Measurements from ENCODE around the gene MRPS27. TPM values are rescaled to one million over a fixed set of nuclear protein-coding genes. Genes with fewer than 3 reads are reported as not detected.

Gene MRPS27
- polyA plus RNA-seq, 2 of the 4 experiments (the other 2 are of a cell fraction) = 81.0 to 141 TPM

- Histone ChIP-seq H3K4me3 (no peak overlapping the region), H3K9me3 (no peaks in the 10 kb centered on the region), H3K4me1 (peaks cover 11% of the 10 kb centered on the region), H3K27ac (no peak overlapping the region), H3K4me2 (no peak overlapping the region)
- WGBS (ENCODE audit: missing lambda C conversion rate) = 91% methylated on average over 3 of the region's 3 CpGs
- TF ChIP-seq ELK1 (IDR thresholded peaks at IDR 0.05; ENCODE audit: low read depth, low read length) = no peak
- no peak for TF ChIP-seq ZNF302 (CRISPR knock-in tag; IDR thresholded peaks at IDR 0.05)
- no peak for TF ChIP-seq FOSB (CRISPR knock-in tag; IDR thresholded peaks at IDR 0.05)
- TF ChIP-seq CHD4 (IDR thresholded peaks at IDR 0.05; ENCODE audit: borderline replicate concordance) = no peak
- no peak for TF ChIP-seq ESRRA (IDR thresholded peaks at IDR 0.05; ENCODE audit: borderline replicate concordance, low read length)
- TF ChIP-seq HOXB13 (CRISPR knock-in tag; IDR thresholded peaks at IDR 0.05; ENCODE audit: low read depth) = no peak
- no peak for TF ChIP-seq POLR2AphosphoS2 (conservative IDR thresholded peaks at IDR 0.05; ENCODE audit: low read length)
- TF ChIP-seq MYC (IDR thresholded peaks at IDR 0.05; ENCODE audit: borderline replicate concordance, low read length) = no peak
- TF ChIP-seq RFX5 (IDR thresholded peaks at IDR 0.05) = no peak
- no peak for TF ChIP-seq BHLHE40 (IDR thresholded peaks at IDR 0.05; ENCODE audit: low read depth, low read length)
- no peak for TF ChIP-seq CBX2 (IDR thresholded peaks at IDR 0.05; ENCODE audit: borderline replicate concordance, low read depth)
- TF ChIP-seq RAD21 (conservative IDR thresholded peaks at IDR 0.05 in 1 of 2, IDR thresholded peaks at IDR 0.05 in 1 of 2) = no peak
- no peak for TF ChIP-seq TFCP2L1 (CRISPR knock-in tag; IDR thresholded peaks at IDR 0.05)
- TF ChIP-seq TP53 (CRISPR knock-in tag; IDR thresholded peaks at IDR 0.05) = no peak
- no peak for TF ChIP-seq HES2 (IDR thresholded peaks at IDR 0.05)
- TF ChIP-seq PHF8 (IDR thresholded peaks at IDR 0.05; ENCODE audit: borderline replicate concordance, low read depth) = no peak
- TF ChIP-seq EHF (CRISPR knock-in tag; IDR thresholded peaks at IDR 0.05) = no peak
- TF ChIP-seq, protein P1, sequence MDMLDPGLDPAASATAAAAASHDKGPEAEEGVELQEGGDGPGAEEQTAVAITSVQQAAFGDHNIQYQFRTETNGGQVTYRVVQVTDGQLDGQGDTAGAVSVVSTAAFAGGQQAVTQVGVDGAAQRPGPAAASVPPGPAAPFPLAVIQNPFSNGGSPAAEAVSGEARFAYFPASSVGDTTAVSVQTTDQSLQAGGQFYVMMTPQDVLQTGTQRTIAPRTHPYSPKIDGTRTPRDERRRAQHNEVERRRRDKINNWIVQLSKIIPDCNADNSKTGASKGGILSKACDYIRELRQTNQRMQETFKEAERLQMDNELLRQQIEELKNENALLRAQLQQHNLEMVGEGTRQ (IDR thresholded peaks at IDR 0.05) = no peak
- CTCF ChIA-PET = interaction anchor here (1.0 to 2.6 kb wide), 2 partner anchors 13 to 32 kb away, joined by 3 to 7 read pairs; no protein-coding TSS in a partner anchor
- DNase-seq (ENCODE audit: low read depth in 1 of 2, low spot score in 1 of 2) (no peak), ATAC-seq (no peak), FAIRE-seq (no peak)
- POLR2A ChIA-PET = no interaction called here
These were observed 43.8 kb downstream of the MRPS27 start for GRCh38 chr5:72276219-72276752.

- POLR2A ChIA-PET = no interaction called here
- FAIRE-seq = peak; percentile 13
These were observed 46.5 kb downstream of the MRPS27 start for GRCh38 chr5:72273547-72273946.

More at GRCh38 chr5:72273547-72273946, 46.5 kb downstream of the MRPS27 start:
- DNase-seq (ENCODE audit: low read depth in 1 of 2, low spot score in 1 of 2) = no peak
- H3K27ac ChIP-seq = no peak overlapping the region; a peak in 1 of 6 replicates
- no peaks in the 10 kb centered on the region for H3K9me3 ChIP-seq
- no peak overlapping the region for H3K4me2 ChIP-seq
- no peak for TF ChIP-seq RCOR1 (IDR thresholded peaks at IDR 0.05; ENCODE audit: low read depth, low read length)
- TF ChIP-seq, protein P2, sequence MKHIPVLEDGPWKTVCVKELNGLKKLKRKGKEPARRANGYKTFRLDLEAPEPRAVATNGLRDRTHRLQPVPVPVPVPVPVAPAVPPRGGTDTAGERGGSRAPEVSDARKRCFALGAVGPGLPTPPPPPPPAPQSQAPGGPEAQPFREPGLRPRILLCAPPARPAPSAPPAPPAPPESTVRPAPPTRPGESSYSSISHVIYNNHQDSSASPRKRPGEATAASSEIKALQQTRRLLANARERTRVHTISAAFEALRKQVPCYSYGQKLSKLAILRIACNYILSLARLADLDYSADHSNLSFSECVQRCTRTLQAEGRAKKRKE (CRISPR knock-in tag; IDR thresholded peaks at IDR 0.05; ENCODE audit: low read depth) = no peak
- TF ChIP-seq, protein P3, sequence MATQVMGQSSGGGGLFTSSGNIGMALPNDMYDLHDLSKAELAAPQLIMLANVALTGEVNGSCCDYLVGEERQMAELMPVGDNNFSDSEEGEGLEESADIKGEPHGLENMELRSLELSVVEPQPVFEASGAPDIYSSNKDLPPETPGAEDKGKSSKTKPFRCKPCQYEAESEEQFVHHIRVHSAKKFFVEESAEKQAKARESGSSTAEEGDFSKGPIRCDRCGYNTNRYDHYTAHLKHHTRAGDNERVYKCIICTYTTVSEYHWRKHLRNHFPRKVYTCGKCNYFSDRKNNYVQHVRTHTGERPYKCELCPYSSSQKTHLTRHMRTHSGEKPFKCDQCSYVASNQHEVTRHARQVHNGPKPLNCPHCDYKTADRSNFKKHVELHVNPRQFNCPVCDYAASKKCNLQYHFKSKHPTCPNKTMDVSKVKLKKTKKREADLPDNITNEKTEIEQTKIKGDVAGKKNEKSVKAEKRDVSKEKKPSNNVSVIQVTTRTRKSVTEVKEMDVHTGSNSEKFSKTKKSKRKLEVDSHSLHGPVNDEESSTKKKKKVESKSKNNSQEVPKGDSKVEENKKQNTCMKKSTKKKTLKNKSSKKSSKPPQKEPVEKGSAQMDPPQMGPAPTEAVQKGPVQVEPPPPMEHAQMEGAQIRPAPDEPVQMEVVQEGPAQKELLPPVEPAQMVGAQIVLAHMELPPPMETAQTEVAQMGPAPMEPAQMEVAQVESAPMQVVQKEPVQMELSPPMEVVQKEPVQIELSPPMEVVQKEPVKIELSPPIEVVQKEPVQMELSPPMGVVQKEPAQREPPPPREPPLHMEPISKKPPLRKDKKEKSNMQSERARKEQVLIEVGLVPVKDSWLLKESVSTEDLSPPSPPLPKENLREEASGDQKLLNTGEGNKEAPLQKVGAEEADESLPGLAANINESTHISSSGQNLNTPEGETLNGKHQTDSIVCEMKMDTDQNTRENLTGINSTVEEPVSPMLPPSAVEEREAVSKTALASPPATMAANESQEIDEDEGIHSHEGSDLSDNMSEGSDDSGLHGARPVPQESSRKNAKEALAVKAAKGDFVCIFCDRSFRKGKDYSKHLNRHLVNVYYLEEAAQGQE (IDR thresholded peaks at IDR 0.05) = no peak
- TF ChIP-seq CHD4 (IDR thresholded peaks at IDR 0.05; ENCODE audit: borderline replicate concordance) = no peak
- TF ChIP-seq ZFP36 (IDR thresholded peaks at IDR 0.05; ENCODE audit: borderline replicate concordance, partially characterized antibody) = no peak
- no peak for ATAC-seq
- 73% methylated on average over 7 of the region's 7 CpGs for WGBS (ENCODE audit: missing lambda C conversion rate)
- no peak overlapping the region for H3K4me3 ChIP-seq
- CTCF ChIA-PET = interaction anchor here (1.3 kb wide), 1 partner anchor 148 kb away, joined by 3 read pairs; no protein-coding TSS in a partner anchor
- H3K4me1 ChIP-seq = peaks cover 7% of the 10 kb centered on the region
